Psoas muscle (tissue), 8 donors: ENCODE data around the gene FMNL2. TPM values are rescaled to one million over a fixed set of nuclear protein-coding genes. Genes with fewer than 3 reads are reported as not detected.
A peak's percentile ranks its signal among the peaks of the same experiment; 100 is the strongest.

Source experiments
- ATAC-seq, 4 donors: fragments of 200-7000 bp; cut with Tn5 transposase; one replicate each; pipeline ENCODE4 v1.9.1; 2020; ENCODE audit warnings: moderate library complexity in 3 of 4, mild to moderate bottlenecking in 2 of 4
- DNase-seq, 2 donors: peaks; one replicate each; pipeline ENCODE4 v3.0.0-alpha.2; 2020
- H3K27ac ChIP-seq: fragments of 200-600 bp; one replicate; pipeline ENCODE4 v1.8.0; 2022
- H3K27me3 ChIP-seq, 3 donors: fragments of 200-600 bp in 1 of 3; one replicate each; pipeline versions ENCODE4 v1.6.1 to v1.8.0; 2013 to 2022; ENCODE audit warnings: low read length in 2 of 3, mild to moderate bottlenecking in 2 of 3, moderate library complexity in 1 of 3; ENCODE audit not compliant: insufficient read depth in 3 of 3
- H3K36me3 ChIP-seq, 2 donors: fragments of 200-600 bp in 1 of 2; one replicate each; pipeline versions ENCODE4 v1.6.1 to v1.8.0; 2013 to 2022; ENCODE audit warnings: low read depth in 1 of 2, mild to moderate bottlenecking in 1 of 2, moderate library complexity in 1 of 2; ENCODE audit not compliant: insufficient read depth in 1 of 2
- H3K4me1 ChIP-seq: fragments of 200-600 bp; one replicate; pipeline ENCODE4 v1.8.0; 2022
- H3K4me3 ChIP-seq: fragments of 200-600 bp; one replicate; pipeline ENCODE4 v1.8.0; 2022; ENCODE audit warnings: mild to moderate bottlenecking
- H3K9me3 ChIP-seq: fragments of 200-600 bp; one replicate; pipeline ENCODE4 v1.8.0; 2022
- WGBS, 3 donors: extraction: QIAGEN DNeasy Blood & Tissue Kit; methylation state at CpG; one replicate each; pipeline versions ENCODE4 v1.1.6 to v1.1.7; 2013; 5-methylcytosine and 5-hydroxymethylcytosine counted together
- intact Hi-C, 2 donors: fragments of 100-400 bp; cut with DNase I; formaldehyde crosslinking; loops; one replicate each; pipeline versions ENCODE4 v1.11.0 to v1.14.2; 2022
- polyA plus RNA-seq, 3 donors: library from polyadenylated mRNA; stranded (reverse); fragments of 200-250 nt; gene quantifications; one replicate each; pipeline ENCODE4 v1.2.3, GENCODE V29; 2013
- total RNA-seq, 4 donors: library from RNA; stranded (reverse); fragmentation: NEBNext Ultra II Directional in 2 of 4; extraction: Animal tissue kit (Norgen Biotek cat#: 25700) in 2 of 4; gene quantifications; one replicate each; pipeline versions ENCODE4 v1.2.1 to v1.2.4, GENCODE V29; 2021 to 2023
- TF ChIP-seq, protein P1 (sequence below): fragments of 200-600 bp; IDR thresholded peaks from one replicate; pipeline ENCODE4 v1.8.0; 2022; ENCODE audit warnings: antibody characterized with exemption
- donor health status: healthy with polysubstance abuse.
- donor health status: DM: no; HTN: no; CAD: no; lungs with moderate emphysema.
- donor health status: Bipolar disorder and iron deficiency.
- donor health status: healthy.
- donor health status: DM: yes; HTN: yes; CAD: no.
- donor health status: DM: no; HTN: no; CAD: no.
- donor health status: DM: no; HTN: no; CAD: no.
- donor health status: DM: yes; HTN: yes; CAD: no.

Gene FMNL2
- total and polyA plus RNA-seq, 7 donors = 6.6 to 18.2 (median 11.0) TPM

DNA sequence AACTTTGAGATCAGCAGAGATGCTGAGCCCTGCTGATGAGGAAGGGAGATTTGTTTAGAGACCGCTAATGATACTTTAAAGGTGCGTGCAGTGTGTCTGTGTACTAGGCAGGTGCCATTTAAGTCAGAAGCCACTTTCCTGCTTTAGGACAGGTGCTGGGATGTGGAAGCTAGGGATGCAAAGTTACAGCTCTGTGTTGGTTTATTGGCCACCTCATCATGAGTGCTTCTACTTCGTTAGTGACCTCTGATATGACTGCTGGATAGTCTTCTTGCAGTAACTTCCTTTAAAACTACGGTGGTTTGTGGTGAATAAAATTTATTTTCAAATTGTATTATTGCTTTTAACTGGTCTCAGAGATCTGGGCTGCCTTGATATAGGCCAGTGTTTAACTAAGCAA, 44.1 kb downstream of the FMNL2 start:
- Histone ChIP-seq H3K27me3 (no peaks in the 10 kb centered on the region), H3K9me3 (no peaks in the 10 kb centered on the region), H3K27ac (no peak overlapping the region), H3K36me3 (no peaks in the 10 kb centered on the region), H3K4me3 (no peak overlapping the region), H3K4me1 (peaks cover 48% of the 10 kb centered on the region)
- intact Hi-C loops = no loop called here
- TF ChIP-seq, protein P1, sequence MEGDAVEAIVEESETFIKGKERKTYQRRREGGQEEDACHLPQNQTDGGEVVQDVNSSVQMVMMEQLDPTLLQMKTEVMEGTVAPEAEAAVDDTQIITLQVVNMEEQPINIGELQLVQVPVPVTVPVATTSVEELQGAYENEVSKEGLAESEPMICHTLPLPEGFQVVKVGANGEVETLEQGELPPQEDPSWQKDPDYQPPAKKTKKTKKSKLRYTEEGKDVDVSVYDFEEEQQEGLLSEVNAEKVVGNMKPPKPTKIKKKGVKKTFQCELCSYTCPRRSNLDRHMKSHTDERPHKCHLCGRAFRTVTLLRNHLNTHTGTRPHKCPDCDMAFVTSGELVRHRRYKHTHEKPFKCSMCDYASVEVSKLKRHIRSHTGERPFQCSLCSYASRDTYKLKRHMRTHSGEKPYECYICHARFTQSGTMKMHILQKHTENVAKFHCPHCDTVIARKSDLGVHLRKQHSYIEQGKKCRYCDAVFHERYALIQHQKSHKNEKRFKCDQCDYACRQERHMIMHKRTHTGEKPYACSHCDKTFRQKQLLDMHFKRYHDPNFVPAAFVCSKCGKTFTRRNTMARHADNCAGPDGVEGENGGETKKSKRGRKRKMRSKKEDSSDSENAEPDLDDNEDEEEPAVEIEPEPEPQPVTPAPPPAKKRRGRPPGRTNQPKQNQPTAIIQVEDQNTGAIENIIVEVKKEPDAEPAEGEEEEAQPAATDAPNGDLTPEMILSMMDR = no peak
- ATAC-seq = no peak
- DNase-seq = no peak
- WGBS, 3 donors = 70 to 98% (median 72%) methylated on average over 4 of the region's 4 CpGs

DNA sequence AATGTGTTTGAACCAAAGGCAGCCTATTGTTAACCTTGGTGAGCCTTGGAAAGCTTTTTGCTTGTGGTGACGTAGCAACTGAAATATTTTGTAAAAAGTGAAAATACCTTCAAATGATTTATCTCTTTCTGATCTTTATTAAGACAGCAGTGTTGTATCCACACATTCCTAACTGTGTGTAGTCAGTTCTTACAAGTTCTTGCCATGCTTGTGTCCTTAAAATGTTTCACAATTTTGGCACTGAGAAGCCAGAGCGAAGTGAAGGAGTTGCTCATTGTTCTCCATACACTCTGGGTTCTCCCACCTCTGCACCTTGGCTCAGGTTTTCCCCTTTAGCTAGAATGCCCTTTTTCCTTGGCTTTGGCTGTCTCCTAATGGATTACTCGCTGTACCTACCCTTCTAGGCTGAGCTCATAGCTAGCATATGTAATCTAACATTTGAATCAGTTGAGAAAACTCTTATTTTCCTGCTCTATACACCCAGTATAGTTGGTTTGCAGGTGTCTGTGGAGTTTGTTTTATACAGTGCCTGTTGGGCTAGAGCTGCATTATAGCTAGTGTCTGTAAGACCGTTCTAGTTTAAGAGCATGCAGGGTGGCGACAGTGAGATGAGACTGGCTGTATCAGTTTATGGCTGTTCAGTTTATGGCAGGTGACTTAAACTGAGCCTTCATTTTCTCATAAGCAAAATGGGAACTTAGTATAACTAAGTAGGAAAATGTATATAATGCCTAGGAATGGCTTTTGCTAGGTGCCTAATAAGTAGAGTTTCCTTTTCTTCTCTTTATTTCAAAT, 45.5 kb downstream of the FMNL2 start:
- TF ChIP-seq, protein P1 = no peak
- ATAC-seq (peak in 2 of 4 donors; percentile 33 to 39), DNase-seq (no peak)
- H3K9me3 ChIP-seq = no peaks in the 10 kb centered on the region
- intact Hi-C loops = no loop called here
- peaks cover 41% of the 10 kb centered on the region for H3K4me1 ChIP-seq
- no peaks in the 10 kb centered on the region for H3K36me3 ChIP-seq
- no peak overlapping the region for H3K27ac ChIP-seq
- no peaks in the 10 kb centered on the region for H3K27me3 ChIP-seq
- 72 to 87% (median 72%) methylated on average over 5 of the region's 5 CpGs for WGBS, 3 donors
- no peak overlapping the region for H3K4me3 ChIP-seq

DNA sequence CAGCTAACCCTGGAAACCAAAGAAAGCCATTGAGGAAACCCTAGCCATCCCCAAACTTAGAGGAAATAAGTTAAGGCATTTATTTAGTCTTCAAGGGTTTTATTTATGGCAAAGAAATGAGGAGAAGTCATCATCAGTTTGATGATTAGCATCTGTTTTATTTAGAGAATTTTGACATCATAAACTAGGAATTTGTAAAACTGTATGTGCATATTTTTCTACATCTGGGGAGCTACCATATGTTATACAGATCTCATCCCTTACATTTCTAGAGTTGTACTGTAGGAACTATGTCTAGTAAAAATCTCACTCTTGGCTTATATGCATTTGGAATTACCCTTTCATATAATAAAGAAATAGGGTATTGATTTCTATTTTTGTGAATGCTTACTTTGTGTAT, 48.7 kb downstream of the FMNL2 start:
- DNase-seq (no peak), ATAC-seq (no peak)
- Histone ChIP-seq H3K27ac (no peak overlapping the region), H3K4me3 (no peak overlapping the region), H3K9me3 (no peaks in the 10 kb centered on the region), H3K4me1 (peaks cover 42% of the 10 kb centered on the region), H3K36me3 (no peaks in the 10 kb centered on the region), H3K27me3 (no peaks in the 10 kb centered on the region)
- TF ChIP-seq, protein P1 = no peak
- intact Hi-C loops = no loop called here

DNA sequence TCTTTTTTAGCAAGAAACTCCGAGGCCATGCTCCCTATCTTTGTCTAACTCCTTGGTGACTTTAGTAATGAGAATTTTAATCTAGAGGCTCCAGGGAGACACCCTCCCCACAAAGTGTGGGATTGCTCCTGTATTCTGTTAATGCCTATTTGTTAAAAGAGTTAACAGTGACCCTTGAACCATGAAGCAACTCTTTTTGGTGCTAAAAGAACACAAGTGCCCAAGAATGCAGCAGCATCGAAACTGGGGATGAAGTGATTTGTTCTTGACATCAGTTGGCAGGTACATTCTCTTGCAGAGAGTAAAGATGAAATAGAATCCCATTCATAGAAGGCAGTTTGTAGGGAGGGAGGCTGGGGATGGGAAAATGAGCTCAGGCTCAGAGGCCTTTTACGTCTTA, 50.0 kb downstream of the FMNL2 start:
- Histone ChIP-seq H3K9me3 (no peaks in the 10 kb centered on the region), H3K4me1 (peaks cover 35% of the 10 kb centered on the region), H3K4me3 (no peak overlapping the region), H3K27ac (no peak overlapping the region), H3K27me3 (no peaks in the 10 kb centered on the region), H3K36me3 (no peaks in the 10 kb centered on the region)
- no peak for DNase-seq
- 41 to 68% (median 45%) methylated on average over 3 of the region's 3 CpGs for WGBS, 3 donors
- peak in 1 of 4 donors; percentile 51 for ATAC-seq
- intact Hi-C loops = no loop called here
- TF ChIP-seq, protein P1 = no peak

DNA sequence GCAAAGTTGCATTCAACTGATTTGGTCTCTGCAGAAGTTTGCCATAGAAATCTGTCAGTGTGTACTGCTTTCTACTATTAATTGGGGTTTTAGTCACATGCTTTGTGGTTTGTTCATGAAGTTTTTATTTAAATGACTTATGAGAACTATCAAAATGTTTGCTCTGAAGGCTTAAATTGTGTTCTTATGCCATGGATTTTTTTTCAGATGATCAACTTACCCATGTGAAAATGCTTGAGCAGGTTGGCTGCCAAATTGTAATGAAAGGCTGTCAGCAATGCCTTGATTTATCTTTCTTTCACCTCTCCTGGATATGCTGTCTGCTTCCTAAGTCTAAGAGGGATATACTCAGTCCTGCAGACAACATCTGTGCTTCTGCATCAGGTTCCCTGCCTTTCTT, 50.7 kb downstream of the FMNL2 start:
- ATAC-seq = peak; percentile 25 to 70 (median 56)
- TF ChIP-seq, protein P1 = no peak
- no peak for DNase-seq
- H3K27me3 ChIP-seq = no peaks in the 10 kb centered on the region
- H3K27ac ChIP-seq = no peak overlapping the region
- no peaks in the 10 kb centered on the region for H3K36me3 ChIP-seq
- H3K9me3 ChIP-seq = no peaks in the 10 kb centered on the region
- intact Hi-C loops = no loop called here
- no peak overlapping the region for H3K4me3 ChIP-seq
- H3K4me1 ChIP-seq = peaks cover 28% of the 10 kb centered on the region
